GM12878 (cell line): ENCODE measurements around the gene LRP8. TPM values are rescaled to one million over a fixed set of nuclear protein-coding genes. Genes with fewer than 3 reads are reported as not detected.

Experiments used
- ATAC-seq: fragments of 200-7000 bp; cut with Tn5 transposase; 3 replicates; pipeline ENCODE4 v1.9.1; 2020; ENCODE audit warnings: mild to moderate bottlenecking, moderate library complexity
- BruUV-seq: library from RNA; stranded (reverse); fragments of 400-500 nt; replicated peaks from 2 replicates; lab custom pipeline; 2021; lab: Mats Ljungman, UMichigan
- CTCF ChIA-PET: fragments of 300-600 bp; sonication (Branson Sonifier 250); formaldehyde crosslinking; extraction: SDS; loops from one replicate; lab custom pipeline; 2021; ENCODE audit warnings: inconsistent platforms; lab: Yijun Ruan, JAX
- POLR2A ChIA-PET: fragments of 350-600 bp; formaldehyde crosslinking; extraction: SDS; loops from one replicate; lab custom pipeline; 2021; ENCODE audit warnings: inconsistent platforms; lab: Charles Lee
- RAD21 ChIA-PET: fragments of 300-600 bp; sonication (Branson Sonifier 250); formaldehyde crosslinking; loops from one replicate; lab custom pipeline; 2023; ENCODE audit warnings: antibody characterized with exemption; ENCODE audit not compliant: unreplicated experiment; lab: Charles Lee
- SMC1A ChIA-PET: fragments of 300-600 bp; sonication (Branson Sonifier 250); formaldehyde crosslinking; loops from one replicate; lab custom pipeline; 2023; ENCODE audit not compliant: unreplicated experiment, uncharacterized antibody; lab: Charles Lee
- DNase-seq: peaks from one replicate; pipeline ENCODE4 v3.0.0-alpha.2; 2011; ENCODE audit warnings: low read depth, low spot score
- FAIRE-seq: peaks from 3 replicates; lab custom pipeline; 2011; peaks lifted over from hg19 to GRCh38; lab: Jason Lieb, UNC
- H2AFZ ChIP-seq: 2 replicates; pipeline ENCODE4 v1.6.0; 2011; ENCODE audit warnings: low read depth, low read length, control low read depth; ENCODE audit not compliant: control insufficient read depth
- H3K27ac ChIP-seq: 2 replicates; pipeline ENCODE4 v1.5.1; 2011; ENCODE audit warnings: control low read depth; ENCODE audit not compliant: control insufficient read depth, insufficient read depth
- H3K27me3 ChIP-seq, 2 experiments: replicated peaks in 1 of 2; 2 replicates each; pipeline versions ENCODE4 v1.6.0 to v1.6.1; 2011; ENCODE audit warnings: low read length in 1 of 2; ENCODE audit not compliant: control insufficient read depth in 2 of 2, insufficient read depth in 2 of 2
- H3K36me3 ChIP-seq, 2 experiments: 2 replicates each; pipeline ENCODE4 v1.5.1; 2011; ENCODE audit warnings: low read length in 1 of 2; ENCODE audit not compliant: control insufficient read depth in 2 of 2, insufficient read depth in 2 of 2
- H3K4me1 ChIP-seq: 2 replicates; pipeline ENCODE4 v1.6.1; 2011; ENCODE audit warnings: mild to moderate bottlenecking, low read length, moderate library complexity, mixed read lengths; ENCODE audit not compliant: control insufficient read depth, insufficient read depth
- H3K4me2 ChIP-seq: 2 replicates; pipeline ENCODE4 v1.6.0; 2011; ENCODE audit warnings: control low read depth; ENCODE audit not compliant: control insufficient read depth, insufficient read depth
- H3K4me3 ChIP-seq: fragments of 200-600 bp; sonication (generic); 2 replicates; pipeline ENCODE4 v1.5.1; 2016
- H3K79me2 ChIP-seq: 2 replicates; pipeline ENCODE4 v1.6.0; 2011; ENCODE audit warnings: low read length; ENCODE audit not compliant: control insufficient read depth, insufficient read depth
- H3K9ac ChIP-seq: 2 replicates; pipeline ENCODE4 v1.8.0; 2011; ENCODE audit warnings: low read length, control low read depth, mixed read lengths; ENCODE audit not compliant: control insufficient read depth, insufficient read depth
- H3K9me3 ChIP-seq: replicated peaks from 3 replicates; pipeline ENCODE4 v1.5.1; 2011; ENCODE audit warnings: mild to moderate bottlenecking, low read length; ENCODE audit not compliant: control insufficient read depth, insufficient read depth
- H4K20me1 ChIP-seq: 2 replicates; pipeline ENCODE4 v1.6.0; 2011; ENCODE audit not compliant: control insufficient read depth, insufficient read depth
- ASH2L ChIP-seq: fragments of 300-600, 200-600 bp; sonication (generic); IDR thresholded peaks from 2 replicates; pipeline ENCODE4 v1.6.1; 2017; ENCODE audit warnings: low read depth, mild to moderate bottlenecking, borderline replicate concordance
- BCL11A ChIP-seq: IDR thresholded peaks from 2 replicates; pipeline ENCODE4 v1.6.1; 2011; ENCODE audit warnings: low read depth, low read length
- EED ChIP-seq: sonication (generic); IDR thresholded peaks from 2 replicates; pipeline ENCODE4 v1.6.1; 2016; ENCODE audit warnings: antibody characterized with exemption, low read depth
- MEF2A ChIP-seq: IDR thresholded peaks from 2 replicates; pipeline ENCODE4 v1.6.1; 2011; ENCODE audit warnings: low read depth, mild to moderate bottlenecking, low read length, moderate library complexity; ENCODE audit not compliant: insufficient read depth
- MEF2B ChIP-seq: fragments of 450-650 bp; IDR thresholded peaks from 2 replicates; pipeline ENCODE4 v1.6.1; 2018; ENCODE audit warnings: mild to moderate bottlenecking, moderate library complexity; ENCODE audit not compliant: partially characterized antibody, poor library complexity, severe bottlenecking
- MYC ChIP-seq: IDR thresholded peaks from 2 replicates; pipeline ENCODE4 v1.6.1; 2011; ENCODE audit warnings: mild to moderate bottlenecking, low read length, moderate library complexity, inconsistent platforms; ENCODE audit not compliant: insufficient read depth, insufficient replicate concordance, insufficient read length, severe bottlenecking
- NBN ChIP-seq: fragments of 450-650 bp; IDR thresholded peaks from 2 replicates; pipeline ENCODE4 v1.6.1; 2016
- RELA ChIP-seq: fragments of 450-650 bp; IDR thresholded peaks from 2 replicates; pipeline ENCODE4 v1.8.0; 2014; ENCODE audit warnings: borderline replicate concordance; ENCODE audit not compliant: partially characterized antibody
- SMAD5 ChIP-seq: IDR thresholded peaks from 2 replicates; pipeline ENCODE4 v1.6.1; 2016; ENCODE audit warnings: antibody characterized with exemption, low read depth
- TARDBP ChIP-seq: IDR thresholded peaks from 2 replicates; pipeline ENCODE4 v1.6.1; 2016; ENCODE audit warnings: borderline replicate concordance
- TCF3 ChIP-seq: IDR thresholded peaks from 2 replicates; pipeline ENCODE4 v1.6.1; 2012; ENCODE audit warnings: low read depth, mild to moderate bottlenecking, low read length, borderline replicate concordance; ENCODE audit not compliant: insufficient read depth
- ZNF622 ChIP-seq: fragments of 450-650 bp; IDR thresholded peaks from 2 replicates; pipeline ENCODE4 v1.6.1; 2017; ENCODE audit warnings: mild to moderate bottlenecking, inconsistent platforms
- WGBS: methylation state at CpG from one replicate; pipeline ENCODE4 v1.1.6; 2016; ENCODE audit warnings: low lambda C conversion rate; ENCODE audit not compliant: insufficient replicate concordance, insufficient coverage; ENCODE audit errors: missing lambda C conversion rate; 5-methylcytosine and 5-hydroxymethylcytosine counted together
- in situ Hi-C: fragments of 300-500 bp; cut with MboI; formaldehyde crosslinking; loops from 9 replicates; pipeline ENCODE4 v1.14.3; 2018; ENCODE audit warnings: mixed read lengths
- intact Hi-C: fragments of 100-400 bp; cut with micrococcal nuclease; formaldehyde crosslinking; loops from one replicate; pipeline ENCODE4 v1.14.2; 2022; ENCODE audit not compliant: unreplicated experiment
- polyA plus RNA-seq, 11 experiments: library from polyadenylated mRNA; depleted of rRNA in 4 of 11; unstranded in 6 of 11; stranded (reverse) in 5 of 11; fragments of >200 nt; fragmentation: Nextera tagmentation in 4 of 11; fragmentation: Illumina TruSeq in 1 of 11; extraction: Ambion mirVana in 4 of 11; extraction: Trizol in 1 of 11; gene quantifications; 1 replicate in 1 of 11; 2 replicates in 10 of 11; pipeline versions ENCODE4 v1.2.1 to v1.2.3, GENCODE V29; 2011 to 2016; ENCODE audit warnings: inconsistent platforms in 2 of 11, missing spikeins in 2 of 11, low read depth in 1 of 11
- total RNA-seq, 4 experiments: library from RNA; depleted of rRNA in 3 of 4; stranded (reverse); fragments of >200 nt in 3 of 4; fragmentation: Illumina TruSeq in 1 of 4; extraction: Trizol in 1 of 4; gene quantifications; 2 replicates each; pipeline versions ENCODE4 v1.2.1 to v1.2.3, GENCODE V29; 2013 to 2021
- TF ChIP-seq, protein P1 (sequence below): IDR thresholded peaks from 2 replicates; pipeline ENCODE4 v1.6.1; 2012; ENCODE audit warnings: low read depth, low read length, improper control_type of control experiment
- TF ChIP-seq, protein P2 (sequence below): fragments of 450-650 bp; formaldehyde crosslinking; IDR thresholded peaks from 2 replicates; pipeline ENCODE4 v1.4.0; 2022; ENCODE audit warnings: mild to moderate bottlenecking, moderate library complexity

LRP8 gene
- total and polyA plus RNA-seq, 10 of the 15 experiments (the other 5 are each of a cell fraction or from before 2014, with no cell fraction given) = 2.8 to 40.5 (median 22.3) TPM

DNA sequence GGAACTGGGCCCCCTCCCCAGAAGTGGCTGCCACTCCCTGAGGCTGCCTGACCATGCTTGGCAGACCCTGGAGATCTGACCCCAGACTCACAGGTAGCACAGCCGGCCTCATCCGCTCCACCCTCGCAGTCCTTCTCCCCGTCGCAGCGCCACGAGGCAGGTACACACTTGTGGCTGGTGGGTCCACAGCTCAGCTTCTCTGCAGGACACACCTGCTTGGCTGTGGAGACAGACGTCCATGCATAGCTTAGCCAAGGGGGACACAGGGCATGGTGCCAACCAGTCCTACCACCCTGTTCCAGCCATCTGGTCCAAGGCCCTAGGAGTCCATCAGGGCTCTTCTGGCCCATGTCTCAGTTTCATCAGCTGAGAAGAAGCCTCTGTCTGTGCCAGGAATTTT lies 47.4 kb downstream of the LRP8 start (continued):
- TF ChIP-seq ASH2L (no peak), MEF2A (no peak), SMAD5 (no peak)
- TF ChIP-seq, protein P1, sequence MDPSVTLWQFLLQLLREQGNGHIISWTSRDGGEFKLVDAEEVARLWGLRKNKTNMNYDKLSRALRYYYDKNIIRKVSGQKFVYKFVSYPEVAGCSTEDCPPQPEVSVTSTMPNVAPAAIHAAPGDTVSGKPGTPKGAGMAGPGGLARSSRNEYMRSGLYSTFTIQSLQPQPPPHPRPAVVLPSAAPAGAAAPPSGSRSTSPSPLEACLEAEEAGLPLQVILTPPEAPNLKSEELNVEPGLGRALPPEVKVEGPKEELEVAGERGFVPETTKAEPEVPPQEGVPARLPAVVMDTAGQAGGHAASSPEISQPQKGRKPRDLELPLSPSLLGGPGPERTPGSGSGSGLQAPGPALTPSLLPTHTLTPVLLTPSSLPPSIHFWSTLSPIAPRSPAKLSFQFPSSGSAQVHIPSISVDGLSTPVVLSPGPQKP = no peak

DNA sequence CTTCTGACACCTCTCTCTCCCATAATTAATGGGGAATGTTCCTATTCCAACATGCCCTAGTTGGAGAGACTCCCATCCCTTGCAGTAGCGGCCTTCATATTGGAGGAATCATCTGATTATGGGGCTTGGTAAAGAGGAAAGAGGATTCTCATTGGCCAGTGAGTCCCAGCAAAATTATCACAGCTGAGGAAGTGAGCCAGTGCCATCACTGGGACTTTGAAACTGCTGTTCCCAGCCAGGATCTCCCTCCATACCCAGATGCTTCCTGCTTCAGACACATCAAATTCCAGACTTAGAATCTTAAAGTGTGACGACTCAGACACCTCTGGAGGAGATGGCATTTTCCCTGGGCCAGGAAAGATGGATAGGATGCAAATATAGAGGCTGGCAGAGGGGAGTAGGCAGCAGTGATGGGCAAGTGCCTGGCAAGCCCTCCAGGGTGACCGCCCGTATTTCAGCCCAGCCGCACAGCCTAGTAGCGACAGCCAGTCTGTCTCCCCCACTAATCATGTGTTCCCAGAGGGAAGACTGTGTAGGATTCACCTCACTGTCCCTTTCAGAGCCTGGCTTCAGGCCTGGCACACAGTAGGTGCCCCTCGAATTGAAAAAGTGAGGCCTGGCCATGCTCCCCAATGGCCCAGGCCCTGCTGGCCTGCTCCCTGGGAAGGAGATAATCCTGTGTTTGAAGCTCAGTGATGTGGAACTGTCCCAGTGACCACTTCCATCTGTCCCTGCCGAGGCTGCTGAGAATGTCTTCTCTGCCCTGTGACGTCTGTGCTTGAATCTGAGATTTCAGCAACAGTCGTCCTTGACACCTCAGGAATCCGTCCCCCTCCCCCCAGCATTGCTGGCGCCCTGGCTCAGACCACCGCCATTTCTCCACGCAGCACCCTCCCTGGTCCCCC lies 48.3 kb downstream of the LRP8 start:
- intact Hi-C loops = loop anchor here (2.0 kb wide), 1 partner anchor 47 kb away; no protein-coding TSS in a partner anchor
- 82% methylated on average over 14 of the region's 14 CpGs for WGBS
- BruUV-seq = TSS peak; percentile 8
- FAIRE-seq (no peak), DNase-seq (no peak), ATAC-seq (no peak)
- SMC1A ChIA-PET = interaction anchor here (0.7 to 5.9 kb wide), 9 partner anchors 12 to 194 kb away, joined by 3 to 107 read pairs (median 4); no protein-coding TSS in a partner anchor
- Histone ChIP-seq H3K9me3 (no peaks in the 10 kb centered on the region), H4K20me1 (no peaks in the 10 kb centered on the region), H3K79me2 (no peaks in the 10 kb centered on the region), H3K9ac (no peak overlapping the region), H3K4me2 (no peak overlapping the region), H3K4me3 (no peak overlapping the region), H2AFZ (no peak overlapping the region), H3K27me3 (no peaks in the 10 kb centered on the region), H3K4me1 (no peaks in the 10 kb centered on the region), H3K36me3 (peaks cover 13 to 29% of the 10 kb centered on the region in 2 experiments; a peak in 3 of 4 replicates), H3K27ac (no peak overlapping the region)
- CTCF ChIA-PET = interaction anchor here (0.6 to 5.8 kb wide), 18 partner anchors 12 to 665 kb away, joined by 3 to 185 read pairs (median 8); no protein-coding TSS in a partner anchor
- POLR2A ChIA-PET = interaction anchor here (1.6 kb wide), 1 partner anchor 114 kb away, joined by 5 read pairs; no protein-coding TSS in a partner anchor
- RAD21 ChIA-PET = interaction anchor here (0.6 to 4.6 kb wide), 5 partner anchors 13 to 113 kb away, joined by 3 to 105 read pairs (median 3); no protein-coding TSS in a partner anchor
- in situ Hi-C loops = loop anchor here (5.0 kb wide), 1 partner anchor 113 kb away; no protein-coding TSS in a partner anchor
- TF ChIP-seq TARDBP = no peak
- TF ChIP-seq ZNF622 = no peak
- no peak for TF ChIP-seq NBN
- TF ChIP-seq EED = no peak
- TF ChIP-seq MYC = no peak
- TF ChIP-seq TCF3 = no peak
- TF ChIP-seq, protein P2, sequence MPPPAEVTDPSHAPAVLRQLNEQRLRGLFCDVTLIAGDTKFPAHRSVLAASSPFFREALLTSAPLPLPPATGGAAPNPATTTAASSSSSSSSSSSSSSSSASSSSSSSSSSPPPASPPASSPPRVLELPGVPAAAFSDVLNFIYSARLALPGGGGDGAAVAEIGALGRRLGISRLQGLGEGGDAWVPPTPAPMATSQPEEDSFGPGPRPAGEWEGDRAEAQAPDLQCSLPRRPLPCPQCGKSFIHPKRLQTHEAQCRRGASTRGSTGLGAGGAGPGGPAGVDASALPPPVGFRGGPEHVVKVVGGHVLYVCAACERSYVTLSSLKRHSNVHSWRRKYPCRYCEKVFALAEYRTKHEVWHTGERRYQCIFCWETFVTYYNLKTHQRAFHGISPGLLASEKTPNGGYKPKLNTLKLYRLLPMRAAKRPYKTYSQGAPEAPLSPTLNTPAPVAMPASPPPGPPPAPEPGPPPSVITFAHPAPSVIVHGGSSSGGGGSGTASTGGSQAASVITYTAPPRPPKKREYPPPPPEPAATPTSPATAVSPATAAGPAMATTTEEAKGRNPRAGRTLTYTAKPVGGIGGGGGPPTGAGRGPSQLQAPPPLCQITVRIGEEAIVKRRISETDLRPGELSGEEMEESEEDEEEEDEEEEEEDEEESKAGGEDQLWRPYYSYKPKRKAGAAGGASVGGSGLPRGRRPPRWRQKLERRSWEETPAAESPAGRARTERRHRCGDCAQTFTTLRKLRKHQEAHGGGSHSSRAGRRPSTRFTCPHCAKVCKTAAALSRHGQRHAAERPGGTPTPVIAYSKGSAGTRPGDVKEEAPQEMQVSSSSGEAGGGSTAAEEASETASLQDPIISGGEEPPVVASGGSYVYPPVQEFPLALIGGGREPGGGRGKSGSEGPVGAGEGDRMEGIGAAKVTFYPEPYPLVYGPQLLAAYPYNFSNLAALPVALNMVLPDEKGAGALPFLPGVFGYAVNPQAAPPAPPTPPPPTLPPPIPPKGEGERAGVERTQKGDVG (CRISPR knock-in tag) = no peak
- no peak for TF ChIP-seq RELA
- no peak for TF ChIP-seq MEF2B
- TF ChIP-seq BCL11A = no peak
